ENCODE measurements around the gene SELENOV. TPM values are rescaled to one million over a fixed set of nuclear protein-coding genes. Genes with fewer than 3 reads are reported as not detected.

Gene SELENOV
- total RNA-seq, 4 donors from 2014 or later: not detected

- Histone ChIP-seq H3K27ac (no peak overlapping the region), H3K36me3 (no peaks in the 10 kb centered on the region), H3K9me3 (no peaks in the 10 kb centered on the region), H3K4me1 (no peaks in the 10 kb centered on the region), H3K4me3 (no peak overlapping the region), H3K27me3 (no peaks in the 10 kb centered on the region)
- DNase-seq (ENCODE audit: low spot score in 2 of 2): no peak
- TF ChIP-seq, protein P1, sequence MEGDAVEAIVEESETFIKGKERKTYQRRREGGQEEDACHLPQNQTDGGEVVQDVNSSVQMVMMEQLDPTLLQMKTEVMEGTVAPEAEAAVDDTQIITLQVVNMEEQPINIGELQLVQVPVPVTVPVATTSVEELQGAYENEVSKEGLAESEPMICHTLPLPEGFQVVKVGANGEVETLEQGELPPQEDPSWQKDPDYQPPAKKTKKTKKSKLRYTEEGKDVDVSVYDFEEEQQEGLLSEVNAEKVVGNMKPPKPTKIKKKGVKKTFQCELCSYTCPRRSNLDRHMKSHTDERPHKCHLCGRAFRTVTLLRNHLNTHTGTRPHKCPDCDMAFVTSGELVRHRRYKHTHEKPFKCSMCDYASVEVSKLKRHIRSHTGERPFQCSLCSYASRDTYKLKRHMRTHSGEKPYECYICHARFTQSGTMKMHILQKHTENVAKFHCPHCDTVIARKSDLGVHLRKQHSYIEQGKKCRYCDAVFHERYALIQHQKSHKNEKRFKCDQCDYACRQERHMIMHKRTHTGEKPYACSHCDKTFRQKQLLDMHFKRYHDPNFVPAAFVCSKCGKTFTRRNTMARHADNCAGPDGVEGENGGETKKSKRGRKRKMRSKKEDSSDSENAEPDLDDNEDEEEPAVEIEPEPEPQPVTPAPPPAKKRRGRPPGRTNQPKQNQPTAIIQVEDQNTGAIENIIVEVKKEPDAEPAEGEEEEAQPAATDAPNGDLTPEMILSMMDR (IDR thresholded peaks at IDR 0.05): no peak
- no peak for TF ChIP-seq POLR2A (IDR thresholded peaks at IDR 0.05)
- TF ChIP-seq POLR2AphosphoS5 (IDR thresholded peaks at IDR 0.05): no peak
- TF ChIP-seq EP300 (IDR thresholded peaks at IDR 0.05): no peak
- 87% methylated on average over 6 of the region's 8 CpGs for WGBS
Measured at GRCh38 chr19:39524495-39524894, 9.6 kb downstream of the SELENOV start.

DNA sequence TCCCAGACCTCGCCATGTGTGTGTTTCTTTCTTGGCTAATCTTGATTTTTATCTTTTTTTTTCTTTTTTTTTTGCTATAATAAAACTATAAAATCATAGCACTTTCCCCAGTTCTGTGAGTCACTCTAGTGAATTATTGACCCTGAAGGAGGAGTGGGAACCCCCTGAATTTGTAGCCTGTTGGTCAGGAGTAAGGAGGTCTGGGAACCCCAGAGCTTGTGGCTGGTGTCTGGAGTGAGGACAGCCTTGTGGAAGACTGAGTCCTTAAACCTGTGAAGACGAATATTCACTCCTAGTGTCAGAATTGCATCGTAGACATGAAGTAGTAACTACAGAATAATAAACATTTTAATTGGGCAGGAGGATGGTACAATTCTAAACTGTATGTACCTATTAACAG, 10.3 kb downstream of the SELENOV start:
- Histone ChIP-seq H3K9me3 (no peaks in the 10 kb centered on the region), H3K27ac (no peak overlapping the region), H3K4me3 (no peak overlapping the region), H3K36me3 (no peaks in the 10 kb centered on the region), H3K4me1 (no peaks in the 10 kb centered on the region), H3K27me3 (no peaks in the 10 kb centered on the region)
- DNase-seq (ENCODE audit: low spot score in 2 of 2): no peak
- WGBS: 96% methylated on average over 3 of the region's 3 CpGs
- TF ChIP-seq, protein P1 (IDR thresholded peaks at IDR 0.05): no peak
- TF ChIP-seq POLR2A (IDR thresholded peaks at IDR 0.05) (no peak), POLR2AphosphoS5 (IDR thresholded peaks at IDR 0.05) (no peak), EP300 (IDR thresholded peaks at IDR 0.05) (no peak)

- Histone ChIP-seq H3K9me3 (no peaks in the 10 kb centered on the region), H3K36me3 (no peaks in the 10 kb centered on the region), H3K27ac (peak overlapping the region; percentile 67), H3K4me3 (peak overlapping the region; percentile 75), H3K27me3 (no peaks in the 10 kb centered on the region), H3K4me1 (peaks cover 7% of the 10 kb centered on the region)
- 35% methylated on average over 14 of the region's 14 CpGs for WGBS
- TF ChIP-seq POLR2AphosphoS5 (IDR thresholded peaks at IDR 0.05): no peak
- no peak for TF ChIP-seq POLR2A (IDR thresholded peaks at IDR 0.05)
- TF ChIP-seq, protein P1 (IDR thresholded peaks at IDR 0.05): no peak
- no peak for TF ChIP-seq EP300 (IDR thresholded peaks at IDR 0.05)
- peak; percentile 49 to 57 for DNase-seq (ENCODE audit: low spot score in 2 of 2)
Measured at GRCh38 chr19:39531834-39532232, 16.9 kb downstream of the SELENOV start.

DNA sequence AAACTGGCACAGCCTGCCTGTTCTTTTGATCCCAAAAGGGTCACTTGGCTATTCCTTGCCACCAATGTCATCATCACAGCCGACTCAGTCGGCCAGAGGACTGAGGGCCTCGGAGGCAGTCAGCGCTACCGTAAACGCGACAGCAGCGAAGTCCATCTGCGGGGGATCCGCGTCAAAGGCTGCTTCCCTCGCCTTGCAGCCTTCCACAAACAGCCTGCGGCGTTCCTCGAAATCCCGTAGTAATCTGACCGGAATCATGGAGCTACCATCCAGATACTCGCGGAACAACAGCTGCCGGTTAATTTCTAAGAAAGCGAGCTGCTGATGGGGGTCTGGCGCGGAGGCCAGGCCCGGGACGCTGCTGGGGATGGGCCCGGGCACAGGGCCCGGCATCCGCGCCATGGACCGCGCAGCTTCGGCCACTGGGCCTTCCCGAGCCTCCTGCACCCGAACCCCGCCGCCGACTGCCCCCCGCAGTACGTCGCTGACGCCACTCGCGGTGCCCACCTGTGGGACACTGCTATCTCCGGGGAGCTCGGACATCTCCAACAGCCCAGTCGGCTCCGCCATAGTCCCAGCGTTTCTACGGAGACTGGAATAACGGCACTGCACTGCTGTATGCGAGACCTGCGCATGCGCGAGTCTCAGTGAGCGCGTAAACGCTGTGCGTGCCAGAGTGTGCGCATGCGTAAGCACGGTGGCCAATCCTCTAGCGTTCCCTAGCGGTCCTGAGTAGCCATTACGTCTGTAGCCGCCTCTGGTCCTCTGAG, 17.5 kb downstream of the SELENOV start, which contains the start of gene EID2B:
Gene EID2B (minus strand): TSS at position 620 of the 770 bp plus-strand sequence. CDS start 50 bp downstream, at position 570.
- peak; percentile 96 to 97 for DNase-seq (ENCODE audit: low spot score in 2 of 2)
- Histone ChIP-seq H3K9me3 (no peaks in the 10 kb centered on the region), H3K4me3 (peak within 1 kb of the TSS; percentile 75), H3K27me3 (no peaks in the 10 kb centered on the region), H3K27ac (peak within 1 kb of the TSS; percentile 67), H3K4me1 (peaks cover 7% of the 10 kb centered on the region), H3K36me3 (no peaks in the 10 kb centered on the region)
- WGBS: under 1% methylated on average over 23 of the region's 65 CpGs
- TF ChIP-seq POLR2AphosphoS5 (IDR thresholded peaks at IDR 0.05) (peak in 1 of 3 donors; percentile 47), EP300 (IDR thresholded peaks at IDR 0.05) (no peak)
- TF ChIP-seq, protein P1 (IDR thresholded peaks at IDR 0.05): peak; percentile 95 to 99

DNA sequence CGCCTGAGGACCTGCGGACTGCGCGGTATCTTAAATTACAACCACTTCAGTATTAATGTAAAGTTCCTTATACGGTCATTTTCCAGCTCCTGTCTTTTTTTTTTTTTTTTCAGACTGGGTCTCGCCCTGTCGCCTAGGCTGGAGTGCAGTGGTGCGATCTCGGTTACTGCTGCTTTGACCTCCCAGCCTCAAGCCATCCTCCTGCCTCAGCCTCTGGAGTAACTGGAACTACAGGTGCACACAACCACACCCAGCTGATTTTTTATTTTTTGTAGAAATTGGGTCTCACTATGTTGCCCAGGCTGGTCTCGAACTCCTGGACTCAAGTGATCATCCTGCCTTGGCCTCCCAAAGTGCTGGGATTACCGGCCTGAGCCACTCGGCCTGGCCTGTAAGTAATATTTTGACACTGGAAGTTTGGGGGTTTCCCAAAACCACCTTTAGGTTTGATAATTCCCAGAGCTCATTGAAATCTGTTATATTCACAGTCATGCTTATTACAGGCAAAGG, 18.1 kb downstream of the SELENOV start:
- H3K36me3 ChIP-seq: no peaks in the 10 kb centered on the region
- no peaks in the 10 kb centered on the region for H3K27me3 ChIP-seq
- no peak overlapping the region for H3K27ac ChIP-seq
- peaks cover 12% of the 10 kb centered on the region for H3K4me1 ChIP-seq
- TF ChIP-seq EP300 (IDR thresholded peaks at IDR 0.05) (no peak), POLR2A (IDR thresholded peaks at IDR 0.05) (no peak), POLR2AphosphoS5 (IDR thresholded peaks at IDR 0.05) (no peak)
- TF ChIP-seq, protein P1 (IDR thresholded peaks at IDR 0.05): no peak
- no peak for DNase-seq (ENCODE audit: low spot score in 2 of 2)
- H3K4me3 ChIP-seq: peak overlapping the region; percentile 75
- H3K9me3 ChIP-seq: no peaks in the 10 kb centered on the region
- 13% methylated on average over 12 of the region's 12 CpGs for WGBS
